Fibroblast of villous mesenchyme (primary cell): ENCODE measurements around the gene SKA1. TPM values are rescaled to one million over a fixed set of nuclear protein-coding genes. Genes with fewer than 3 reads are reported as not detected.
"Not testable (repeated sequence)": the region's sequence is repeated elsewhere in the genome, so short reads cannot be mapped to it uniquely, and the experiment has no call there.

Experiments
- DNase-seq: peaks from one replicate; pipeline ENCODE4 v3.0.0-alpha.2; 2010; ENCODE audit warnings: low read depth
- H3K4me3 ChIP-seq: 2 replicates; pipeline ENCODE4 v1.5.1; 2011; ENCODE audit warnings: low read depth, mild to moderate bottlenecking, low read length
- CTCF ChIP-seq: IDR thresholded peaks from 2 replicates; pipeline ENCODE4 v1.5.1; 2012; ENCODE audit warnings: low read depth, mild to moderate bottlenecking, low read length; ENCODE audit not compliant: insufficient read depth
- total RNA-seq: library from RNA; depleted of rRNA; stranded (reverse); fragments of >200 nt; gene quantifications from 2 replicates; pipeline ENCODE4 v1.2.3, GENCODE V29; 2012

Gene SKA1
- total RNA-seq, 1 donor, result 13.4 TPM

- H3K4me3 ChIP-seq, result no peak overlapping the region
- TF ChIP-seq CTCF, result no peak
- DNase-seq, result peak; percentile 42
Measured at GRCh38 chr18:50428531-50429206, 53.8 kb downstream of the SKA1 start.

GRCh38 chr18:50429207-50429948, 54.5 kb downstream of the SKA1 start:
- H3K4me3 ChIP-seq, result no peak overlapping the region
- peak; percentile 37 for DNase-seq
- peak; percentile 48 for TF ChIP-seq CTCF

- no peak for TF ChIP-seq CTCF
- no peak for DNase-seq
- H3K4me3 ChIP-seq, result no peak overlapping the region
Measured at GRCh38 chr18:50432915-50433314, 58.1 kb downstream of the SKA1 start.

GRCh38 chr18:50436742-50437141, 61.9 kb downstream of the SKA1 start:
- not testable (repeated sequence) for H3K4me3 ChIP-seq, DNase-seq

GRCh38 chr18:50439460-50440015, 64.7 kb downstream of the SKA1 start:
- no peak for TF ChIP-seq CTCF
- H3K4me3 ChIP-seq, result no peak overlapping the region
- no peak for DNase-seq

GRCh38 chr18:50441016-50441415, 66.2 kb downstream of the SKA1 start:
- no peak for DNase-seq
- no peak for TF ChIP-seq CTCF
- H3K4me3 ChIP-seq, result no peak overlapping the region

- H3K4me3 ChIP-seq, result no peak overlapping the region
- DNase-seq, result no peak
- no peak for TF ChIP-seq CTCF
Measured at GRCh38 chr18:50441501-50441900, 66.7 kb downstream of the SKA1 start.
